ENCODE measurements around the gene ZBTB12. TPM values are rescaled to one million over a fixed set of nuclear protein-coding genes. Genes with fewer than 3 reads are reported as not detected.

ZBTB12 gene
- total and polyA plus RNA-seq, 9 of the 15 experiments (the other 6 are each of a cell fraction or from before 2014, with no cell fraction given): 0.03 to 12.4 (median 5.8) TPM; not detected in 1

DNA sequence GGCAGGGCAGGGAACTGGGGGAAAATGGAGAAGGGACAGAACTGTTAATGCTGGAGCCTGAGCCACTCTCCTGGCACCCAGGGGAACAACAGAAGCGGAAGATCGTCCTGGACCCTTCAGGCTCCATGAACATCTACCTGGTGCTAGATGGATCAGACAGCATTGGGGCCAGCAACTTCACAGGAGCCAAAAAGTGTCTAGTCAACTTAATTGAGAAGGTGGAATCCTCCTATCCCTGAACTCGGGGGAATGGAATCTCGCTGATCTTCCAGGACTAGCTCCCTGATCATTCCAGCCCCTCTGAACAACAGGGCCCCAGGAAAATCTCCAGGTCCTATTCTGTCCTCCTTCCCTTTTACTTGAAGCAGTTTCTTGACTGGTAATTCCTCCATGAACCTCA is 46.0 kb upstream of the ZBTB12 start:
- Histone ChIP-seq H3K4me2 (ENCODE audit: insufficient read depth, low read length) (no peak overlapping the region), H3K9ac (ENCODE audit: insufficient read depth in 1 of 2, low read depth in 2 of 2, low read length in 2 of 2) (no peak overlapping the region), H3K36me3 (ENCODE audit: control insufficient read depth, insufficient read depth, low read length) (peaks cover 21% of the 10 kb centered on the region), H3K4me1 (replicated peaks in 1 of 2; ENCODE audit: control insufficient read depth in 2 of 2, insufficient read depth in 2 of 2, low read length in 2 of 2) (peaks cover 16 to 24% of the 10 kb centered on the region in 2 experiments), H4K20me1 (replicated peaks; ENCODE audit: control insufficient read depth, insufficient read depth, low read length) (no peaks in the 10 kb centered on the region), H3K27me3 (ENCODE audit: control insufficient read depth in 2 of 2, insufficient read depth in 2 of 2, low read length in 2 of 2) (peaks cover 2 to 21% of the 10 kb centered on the region in 2 experiments; a peak in 3 of 5 replicates), H3K9me1 (ENCODE audit: control insufficient read depth, insufficient read depth, low read length) (peaks cover 7% of the 10 kb centered on the region), H3K79me2 (ENCODE audit: control insufficient read depth, insufficient read depth, low read length) (no peaks in the 10 kb centered on the region), H3K27ac (ENCODE audit: extremely low read depth, low read depth, low read length) (no peak overlapping the region), H2AFZ (ENCODE audit: low read depth, low read length) (no peak overlapping the region), H3K4me3 (no peak overlapping the region), H3K9me3 (replicated peaks; ENCODE audit: control insufficient read depth, insufficient read depth, low read depth, low read length) (no peaks in the 10 kb centered on the region)
- in situ Hi-C loops (cut with MboI) (no loop called here), intact Hi-C loops (cut with micrococcal nuclease) (loop anchor here (5.0 kb wide), 1 partner anchor 46 kb away; the partner anchor contains the start of gene ZBTB12)
- FAIRE-seq (no peak), DNase-seq (ENCODE audit: extremely low read depth in 1 of 4, low spot score in 3 of 4) (no peak), ATAC-seq (no peak)
- ChIA-PET CTCF (ENCODE audit: low intra/inter-chr PET ratio) (no interaction called here), POLR2A (interaction anchor here (1.3 to 1.9 kb wide), 2 partner anchors 9 to 100 kb away, joined by 4 to 6 read pairs; no protein-coding TSS in a partner anchor)
- 70% methylated on average over 4 of the region's 4 CpGs for WGBS (ENCODE audit: insufficient coverage, low coverage, missing lambda C conversion rate)
- no peak for TF ChIP-seq ZNF212 (CRISPR knock-in tag; IDR thresholded peaks at IDR 0.05)
- TF ChIP-seq ZNF316 (IDR thresholded peaks at IDR 0.05): peak; percentile 85
- TF ChIP-seq C11orf30 (IDR thresholded peaks at IDR 0.05; ENCODE audit: low read depth): peak; percentile 70
- BruUV-seq (replicated peaks): no TSS peak

DNA sequence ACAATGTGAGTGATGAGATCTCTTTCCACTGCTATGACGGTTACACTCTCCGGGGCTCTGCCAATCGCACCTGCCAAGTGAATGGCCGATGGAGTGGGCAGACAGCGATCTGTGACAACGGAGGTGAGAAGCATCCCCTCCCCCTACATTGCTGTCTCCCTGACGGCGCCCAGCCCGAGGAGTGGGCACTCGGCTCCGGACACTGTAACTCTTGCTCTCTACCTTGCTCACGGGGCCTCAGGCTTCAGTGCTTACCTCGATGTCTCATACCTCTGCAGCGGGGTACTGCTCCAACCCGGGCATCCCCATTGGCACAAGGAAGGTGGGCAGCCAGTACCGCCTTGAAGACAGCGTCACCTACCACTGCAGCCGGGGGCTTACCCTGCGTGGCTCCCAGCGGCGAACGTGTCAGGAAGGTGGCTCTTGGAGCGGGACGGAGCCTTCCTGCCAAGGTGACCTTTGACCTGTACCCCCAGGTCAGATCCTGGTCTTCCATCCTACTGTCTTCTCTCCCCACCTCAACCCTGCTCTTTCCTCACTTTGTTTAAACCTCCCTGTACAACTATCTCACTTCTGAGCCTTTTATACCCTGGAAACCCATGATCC is 45.3 kb upstream of the ZBTB12 start:
- DNase-seq (ENCODE audit: extremely low read depth in 1 of 4, low spot score in 3 of 4): peak in 1 of 4 experiments; percentile 7
- Histone ChIP-seq H3K36me3 (ENCODE audit: control insufficient read depth, insufficient read depth, low read length) (peaks cover 14% of the 10 kb centered on the region), H3K9me3 (replicated peaks; ENCODE audit: control insufficient read depth, insufficient read depth, low read depth, low read length) (no peaks in the 10 kb centered on the region), H3K9ac (ENCODE audit: insufficient read depth in 1 of 2, low read depth in 2 of 2, low read length in 2 of 2) (no peak overlapping the region), H3K4me1 (replicated peaks in 1 of 2; ENCODE audit: control insufficient read depth in 2 of 2, insufficient read depth in 2 of 2, low read length in 2 of 2) (peaks cover 16 to 24% of the 10 kb centered on the region in 2 experiments), H4K20me1 (replicated peaks; ENCODE audit: control insufficient read depth, insufficient read depth, low read length) (no peaks in the 10 kb centered on the region), H3K4me3 (no peak overlapping the region), H3K4me2 (ENCODE audit: insufficient read depth, low read length) (no peak overlapping the region), H2AFZ (ENCODE audit: low read depth, low read length) (no peak overlapping the region), H3K27ac (ENCODE audit: extremely low read depth, low read depth, low read length) (no peak overlapping the region), H3K9me1 (ENCODE audit: control insufficient read depth, insufficient read depth, low read length) (peaks cover 7% of the 10 kb centered on the region), H3K27me3 (ENCODE audit: control insufficient read depth in 2 of 2, insufficient read depth in 2 of 2, low read length in 2 of 2) (peaks cover 2 to 26% of the 10 kb centered on the region in 2 experiments; a peak in 3 of 5 replicates), H3K79me2 (ENCODE audit: control insufficient read depth, insufficient read depth, low read length) (no peaks in the 10 kb centered on the region)
- TF ChIP-seq RBFOX2 (IDR thresholded peaks at IDR 0.05; ENCODE audit: low read depth, low read length) (0 out of 2 replicates have a peak, but pooled peaks have one; percentile 27), EZH2 (IDR thresholded peaks at IDR 0.05; ENCODE audit: borderline replicate concordance, low read depth, low read length) (no peak), HMG20B (CRISPR knock-in tag; IDR thresholded peaks at IDR 0.05) (no peak), ZSCAN29 (IDR thresholded peaks at IDR 0.05) (no peak), NR2C1 (IDR thresholded peaks at IDR 0.05) (peak; percentile 83), NR2C1 (tag; IDR thresholded peaks at IDR 0.05) (peak; percentile 84), NR2C2 (CRISPR knock-in tag; IDR thresholded peaks at IDR 0.05) (peak; percentile 75; the same call in 1 of the 2 replicates), NR2C2 (tag; IDR thresholded peaks at IDR 0.05) (no peak)
- 73% methylated on average over 24 of the region's 24 CpGs for WGBS (ENCODE audit: insufficient coverage, low coverage, missing lambda C conversion rate)
- intact Hi-C loops (cut with micrococcal nuclease): loop anchor here (5.0 kb wide), 1 partner anchor 45 kb away; the partner anchor contains the start of gene ZBTB12
- no TSS peak for BruUV-seq (replicated peaks)
- ChIA-PET POLR2A (interaction anchor here (1.9 kb wide), 1 partner anchor 9 kb away, joined by 6 read pairs; no protein-coding TSS in a partner anchor), CTCF (ENCODE audit: low intra/inter-chr PET ratio) (no interaction called here)
- no peak for ATAC-seq
- in situ Hi-C loops (cut with MboI): no loop called here
- FAIRE-seq: no peak
